Skin epidermis (tissue), 12 donors: ENCODE measurements around the gene SBNO1.
"Not testable (repeated sequence)": the region's sequence is repeated elsewhere in the genome, so short reads cannot be mapped to it uniquely, and the experiment has no call there.

Source experiments
- H3K27ac ChIP-seq, 21 experiments: fragments of 200-600 bp; sonication (generic) in 11 of 21; one replicate each; pipeline ENCODE4 v1.5.0; 2020; ENCODE audit warnings: mild to moderate bottlenecking in 3 of 21, inconsistent platforms in 2 of 21, moderate library complexity in 2 of 21
- H3K4me3 ChIP-seq, 7 experiments: fragments of 200-600 bp; sonication (generic) in 2 of 7; one replicate each; pipeline ENCODE4 v1.5.0; 2020; ENCODE audit warnings: inconsistent platforms in 2 of 7, mild to moderate bottlenecking in 2 of 7, moderate library complexity in 1 of 7

The SBNO1 gene

GRCh38 chr12:123258593-123258992 is 106.1 kb downstream of the SBNO1 start:
- Histone ChIP-seq H3K4me3 (no peak overlapping the region), H3K27ac (no peak overlapping the region)

DNA sequence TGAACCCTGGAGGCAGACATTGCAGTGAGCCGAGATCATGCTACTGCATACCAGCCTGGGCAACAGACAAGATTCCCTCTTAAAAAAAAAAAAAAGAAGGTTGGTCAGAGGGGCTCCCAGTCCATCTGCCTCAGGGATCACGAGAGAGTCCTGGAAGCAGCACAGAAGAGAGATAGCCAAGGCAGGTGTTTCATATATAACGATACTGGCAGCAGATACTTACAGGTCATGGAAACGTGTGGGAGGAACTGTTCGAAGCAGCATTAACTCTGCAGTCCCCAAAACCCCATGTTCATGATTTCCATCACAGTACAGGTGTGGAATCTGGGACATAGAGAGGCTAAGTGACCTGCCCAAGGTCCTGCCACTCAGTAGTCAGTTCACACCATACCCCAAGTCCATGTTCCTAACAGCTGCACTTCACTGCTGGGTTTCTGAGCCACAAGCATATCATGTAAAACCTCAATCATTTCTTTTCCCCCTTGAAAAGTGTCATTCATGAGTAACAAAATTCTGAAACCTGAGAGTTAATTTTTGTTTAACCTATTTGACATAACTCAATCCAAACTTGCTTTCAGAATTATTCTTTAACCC is 109.7 kb downstream of the SBNO1 start:
- H3K27ac ChIP-seq: peak overlapping the region in 2 of 21 experiments; percentile 51 to 57

GRCh38 chr12:123253641-123254459 is 110.8 kb downstream of the SBNO1 start:
- no peak overlapping the region for H3K4me3 ChIP-seq
- H3K27ac ChIP-seq: peak overlapping the region in 6 of 21 experiments; percentile 26 to 57 (median 50)

More for the DNA sequence above, 109.7 kb downstream of the SBNO1 start:
- H3K4me3 ChIP-seq: no peak overlapping the region

- not testable (repeated sequence) for H3K4me3 ChIP-seq
- H3K27ac ChIP-seq: peak overlapping the region in 7 of 21 experiments; percentile 5 to 87 (median 69)
These were observed 112.3 kb downstream of the SBNO1 start for GRCh38 chr12:123252365-123252764.

DNA sequence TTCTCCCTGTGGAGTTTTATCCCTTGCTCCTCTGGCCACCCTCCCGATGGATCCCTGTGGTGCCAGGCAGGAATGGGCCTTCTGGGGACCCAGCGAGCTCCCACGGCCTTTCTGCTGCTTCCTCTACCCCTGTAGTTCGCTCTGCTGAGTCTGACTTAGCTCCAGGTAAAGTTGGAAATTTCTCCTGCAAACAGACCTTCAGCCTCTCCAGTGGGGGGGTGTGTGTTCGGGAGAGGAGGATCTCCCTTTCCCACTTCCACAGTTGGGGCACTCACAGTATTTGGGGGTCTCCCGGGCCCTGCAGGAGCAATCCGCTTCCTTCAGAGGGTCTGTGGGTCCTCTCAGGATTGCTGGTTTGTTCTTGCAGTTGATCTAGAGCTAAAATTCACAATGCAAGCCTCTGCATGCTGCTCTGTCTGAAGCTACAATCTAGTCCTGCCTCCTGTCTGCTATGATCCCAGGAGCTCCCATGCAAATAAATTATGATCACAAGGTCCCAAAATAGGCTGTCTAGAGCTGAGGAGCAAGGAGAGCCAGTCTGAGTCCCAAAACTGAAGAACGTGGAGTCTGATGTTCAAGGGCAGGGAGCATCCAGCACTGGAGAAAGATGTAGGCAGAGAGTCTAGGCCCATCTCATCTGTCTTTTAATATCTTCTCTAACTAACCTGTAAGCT is 113.1 kb downstream of the SBNO1 start:
- H3K4me3 ChIP-seq: no peak overlapping the region
- H3K27ac ChIP-seq: peak overlapping the region; percentile 30 to 87 (median 75)

DNA sequence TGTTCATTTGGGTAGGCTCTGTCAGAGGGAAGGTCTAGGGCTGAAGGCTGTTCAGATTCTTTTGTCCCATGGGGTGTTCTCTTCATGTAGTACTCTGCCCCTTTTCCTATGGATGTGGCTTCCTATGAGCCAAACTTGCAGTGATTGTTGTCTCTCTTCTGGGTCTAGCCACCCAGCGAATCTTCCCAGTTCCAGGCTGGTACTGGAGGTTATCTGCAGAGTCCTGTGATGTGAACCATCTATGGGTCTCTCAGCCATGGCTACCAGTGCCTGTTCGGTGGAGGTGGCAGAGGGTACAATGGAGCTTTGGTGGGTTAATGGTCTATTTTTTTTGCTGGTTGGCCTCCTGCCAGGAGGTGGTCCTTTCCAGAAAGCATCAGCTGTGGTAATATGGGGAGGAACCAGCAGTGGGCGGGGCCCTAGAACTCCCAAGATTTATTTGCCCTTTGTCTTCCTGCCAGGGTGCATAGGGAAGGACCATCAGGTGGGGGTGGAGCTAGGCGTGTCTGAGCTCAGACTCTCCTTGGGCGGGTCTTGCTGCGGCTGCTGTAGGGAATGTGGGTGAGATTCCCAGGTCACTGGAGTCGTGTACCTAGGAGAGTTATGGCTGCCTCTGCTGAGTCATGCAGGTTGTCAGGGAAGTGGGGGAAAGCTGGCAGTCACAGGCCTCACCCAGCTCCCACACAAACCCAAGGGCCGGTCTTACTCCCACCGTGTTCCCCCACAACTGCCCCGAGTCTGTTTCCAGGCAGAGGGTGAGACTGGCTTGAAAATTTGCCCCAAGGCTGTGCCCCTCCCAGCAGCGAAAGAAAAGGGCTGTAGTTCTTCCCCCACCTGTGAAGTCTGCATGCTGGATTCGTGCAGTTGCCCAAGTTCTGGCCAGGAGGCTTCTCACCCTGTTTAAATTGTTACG is 113.9 kb downstream of the SBNO1 start:
- peak overlapping the region; percentile 30 to 87 (median 75) for H3K27ac ChIP-seq
- H3K4me3 ChIP-seq: no peak overlapping the region

GRCh38 chr12:123248996-123249741 is 115.5 kb downstream of the SBNO1 start:
- peak overlapping the region in 1 of 21 experiments; percentile 30 for H3K27ac ChIP-seq
- H3K4me3 ChIP-seq: not testable (repeated sequence)

GRCh38 chr12:123248129-123248528 is 116.5 kb downstream of the SBNO1 start:
- H3K4me3 ChIP-seq, H3K27ac ChIP-seq: not testable (repeated sequence)

DNA sequence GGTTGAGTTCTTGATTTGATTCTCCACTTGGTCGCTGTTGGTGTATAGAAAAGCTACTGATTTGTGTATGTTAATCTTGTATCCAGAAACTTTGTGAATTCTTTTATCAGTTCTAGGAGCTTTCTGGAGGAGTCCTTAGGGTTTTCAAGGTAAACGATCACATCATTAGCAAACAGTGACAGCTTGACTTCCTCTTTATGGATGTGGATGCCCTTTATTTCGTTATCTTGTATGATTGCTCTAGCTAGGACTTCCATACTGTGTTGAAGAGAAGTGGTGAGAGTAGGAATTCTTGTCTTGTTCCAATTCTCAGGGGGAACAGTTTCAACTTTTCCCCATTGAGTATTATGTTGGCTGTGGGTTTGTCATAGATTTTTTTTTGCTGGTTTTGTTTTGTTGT is 119.0 kb downstream of the SBNO1 start:
- Histone ChIP-seq H3K27ac (no peak overlapping the region), H3K4me3 (no peak overlapping the region)

DNA sequence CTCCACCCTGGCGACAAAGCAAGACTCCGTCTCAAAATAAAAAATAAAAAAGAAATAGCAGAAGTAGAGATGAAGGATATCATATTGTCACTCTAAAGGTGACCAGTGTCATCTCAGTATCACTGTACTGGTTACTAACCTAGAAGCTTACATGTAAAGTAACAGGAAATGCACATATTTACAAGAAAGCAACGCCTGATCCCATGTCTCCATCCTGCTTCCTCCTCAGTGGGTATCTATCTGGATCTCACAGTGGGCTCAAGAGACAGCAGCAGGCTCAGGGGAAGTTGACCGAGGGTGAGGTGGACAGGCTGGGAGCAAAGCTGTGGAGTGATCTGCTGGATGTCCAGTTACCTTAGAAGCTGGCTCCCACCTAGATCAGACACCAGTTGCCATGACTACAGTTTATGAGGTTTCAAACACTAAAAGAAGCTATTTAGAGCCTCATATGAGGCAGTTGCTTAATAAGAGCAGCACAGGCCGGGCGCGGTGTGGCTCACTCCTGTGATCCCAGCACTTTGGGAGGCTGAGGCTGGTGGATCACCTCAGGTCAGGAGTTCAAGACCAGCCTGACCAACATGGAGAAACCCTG is 120.9 kb downstream of the SBNO1 start:
- Histone ChIP-seq H3K27ac (no peak overlapping the region), H3K4me3 (no peak overlapping the region)

- H3K4me3 ChIP-seq: no peak overlapping the region
- H3K27ac ChIP-seq: peak overlapping the region in 6 of 21 experiments; percentile 4 to 42 (median 30)
These were observed 122.3 kb downstream of the SBNO1 start for GRCh38 chr12:123242116-123242904.
